ENCODE results near the gene OTUD7B. TPM values are rescaled to one million over a fixed set of nuclear protein-coding genes. Genes with fewer than 3 reads are reported as not detected.

Gene OTUD7B
- total and polyA plus RNA-seq, 9 of the 15 experiments (the other 6 are each of a cell fraction or from before 2014, with no cell fraction given), result 0.96 to 18.8 (median 7.4) TPM

- TF ChIP-seq MGA (IDR thresholded peaks at IDR 0.05) (peak; percentile 49), SMAD2 (IDR thresholded peaks at IDR 0.05; ENCODE audit: low read depth, low read length) (no peak), SMARCB1 (IDR thresholded peaks at IDR 0.05; ENCODE audit: insufficient read length, low read depth) (no peak), SMAD1 (IDR thresholded peaks at IDR 0.05; ENCODE audit: low read depth, low read length, partially characterized antibody) (no peak), FOXP4 (CRISPR knock-in tag; IDR thresholded peaks at IDR 0.05; ENCODE audit: borderline replicate concordance) (no peak), ZNF395 (CRISPR knock-in tag; IDR thresholded peaks at IDR 0.05) (no peak), KLF1 (tag; IDR thresholded peaks at IDR 0.05) (no peak), MLLT1 (IDR thresholded peaks at IDR 0.05) (no peak), RBM15 (IDR thresholded peaks at IDR 0.05; ENCODE audit: insufficient read depth, low read length) (no peak)
These were observed 3.6 kb downstream of the OTUD7B start (continued) for GRCh38 chr1:150006881-150007421.

Data from K562 (cell line).